GM23338 (cell line): ENCODE results near the gene PJA2. TPM values are rescaled to one million over a fixed set of nuclear protein-coding genes. Genes with fewer than 3 reads are reported as not detected.

Experiments
- ATAC-seq: fragments of 200-7000 bp; cut with Tn5 transposase; 3 replicates; pipeline ENCODE4 v1.9.1; 2020
- DNase-seq: peaks from one replicate; pipeline ENCODE4 v3.0.0-alpha.2; 2015; ENCODE audit warnings: low spot score
- H2AFZ ChIP-seq: fragments of 200-600 bp; sonication (generic); 2 replicates; pipeline ENCODE4 v1.8.0; 2016; ENCODE audit warnings: antibody characterized with exemption, mild to moderate bottlenecking, moderate library complexity
- H3F3A ChIP-seq: fragments of 200-600 bp; sonication (generic); replicated peaks from 2 replicates; pipeline ENCODE4 v1.8.0; 2017; ENCODE audit warnings: antibody characterized with exemption, mixed run types, low read depth
- H3K27ac ChIP-seq: fragments of 200-600 bp; sonication (generic); 2 replicates; pipeline ENCODE4 v1.6.1; 2016; ENCODE audit warnings: low read depth
- H3K27me3 ChIP-seq: fragments of 200-600 bp; sonication (generic); 2 replicates; pipeline ENCODE4 v1.8.0; 2016; ENCODE audit warnings: mild to moderate bottlenecking, mixed run types, moderate library complexity; ENCODE audit not compliant: insufficient read depth
- H3K36me3 ChIP-seq: fragments of 200-600 bp; sonication (generic); 2 replicates; pipeline ENCODE4 v1.8.0; 2016; ENCODE audit warnings: mild to moderate bottlenecking; ENCODE audit not compliant: insufficient read depth
- H3K4me1 ChIP-seq: fragments of 200-600 bp; sonication (generic); 2 replicates; pipeline ENCODE4 v1.8.0; 2016; ENCODE audit warnings: mild to moderate bottlenecking, moderate library complexity; ENCODE audit not compliant: insufficient read depth
- H3K4me2 ChIP-seq: fragments of 200-600 bp; sonication (generic); 2 replicates; pipeline ENCODE4 v1.7.1; 2017; ENCODE audit warnings: mixed run types
- H3K4me3 ChIP-seq: fragments of 200-600 bp; sonication (generic); 2 replicates; pipeline ENCODE4 v1.6.1; 2016; ENCODE audit warnings: mixed run types
- H3K79me2 ChIP-seq: fragments of 200-600 bp; sonication (generic); replicated peaks from 2 replicates; pipeline ENCODE4 v1.8.0; 2017; ENCODE audit warnings: mild to moderate bottlenecking; ENCODE audit not compliant: insufficient read depth
- H3K9me2 ChIP-seq: fragments of 200-600 bp; sonication (generic); 2 replicates; pipeline ENCODE4 v1.8.0; 2017; ENCODE audit not compliant: insufficient read depth
- H4K20me1 ChIP-seq: fragments of 200-600 bp; sonication (generic); replicated peaks from 2 replicates; pipeline ENCODE4 v1.8.0; 2017; ENCODE audit warnings: mild to moderate bottlenecking; ENCODE audit not compliant: insufficient read depth
- H3K27ac Mint-ChIP-seq: 2 replicates; pipeline ENCODE4 v1.8.0; 2020; ENCODE audit warnings: inconsistent platforms, mild to moderate bottlenecking, moderate library complexity, mixed read lengths
- H3K27me3 Mint-ChIP-seq: 3 replicates; pipeline ENCODE4 v1.8.0; 2022; ENCODE audit warnings: low read depth, mild to moderate bottlenecking, moderate library complexity, mixed read lengths, inconsistent platforms; ENCODE audit not compliant: insufficient read depth, poor library complexity
- H3K36me3 Mint-ChIP-seq: 3 replicates; pipeline ENCODE4 v1.8.0; 2021; ENCODE audit warnings: low read depth, mild to moderate bottlenecking, inconsistent platforms, moderate library complexity, mixed read lengths
- H3K4me1 Mint-ChIP-seq: 3 replicates; pipeline ENCODE4 v1.8.0; 2020; ENCODE audit warnings: mild to moderate bottlenecking, inconsistent platforms, mixed read lengths
- H3K4me3 Mint-ChIP-seq: 3 replicates; pipeline ENCODE4 v1.8.0; 2021; ENCODE audit warnings: moderate library complexity, mild to moderate bottlenecking, inconsistent platforms, mixed read lengths
- H3K9me3 Mint-ChIP-seq: 3 replicates; pipeline ENCODE4 v1.8.0; 2020; ENCODE audit warnings: moderate library complexity, mild to moderate bottlenecking, inconsistent platforms, mixed read lengths
- CREB1 ChIP-seq: fragments of 250-450 bp; sonication (Bioruptor Pico); IDR thresholded peaks from 2 replicates; pipeline ENCODE4 v1.5.0; 2020; ENCODE audit warnings: low read depth, mild to moderate bottlenecking, moderate library complexity
- EZH2 ChIP-seq: fragments of 200-600 bp; sonication (generic); IDR thresholded peaks from one replicate; pipeline ENCODE4 v1.8.0; 2017; ENCODE audit warnings: antibody characterized with exemption, mild to moderate bottlenecking, low read depth; ENCODE audit not compliant: unreplicated experiment
- JUNB ChIP-seq: IDR thresholded peaks from one replicate; pipeline ENCODE4 v1.6.1; 2016; ENCODE audit warnings: antibody characterized with exemption; ENCODE audit not compliant: unreplicated experiment
- NANOG ChIP-seq: IDR thresholded peaks from 2 replicates; pipeline ENCODE4 v1.6.1; 2016; ENCODE audit warnings: antibody characterized with exemption, borderline replicate concordance
- REST ChIP-seq: IDR thresholded peaks from one replicate; pipeline ENCODE4 v1.6.1; 2018; ENCODE audit warnings: antibody characterized with exemption; ENCODE audit not compliant: unreplicated experiment
- STAT1 ChIP-seq: IDR thresholded peaks from one replicate; pipeline ENCODE4 v1.6.1; 2016; ENCODE audit warnings: antibody characterized with exemption; ENCODE audit not compliant: unreplicated experiment
- ZNF331 ChIP-seq: fragments of 250-450 bp; sonication (Bioruptor Pico); IDR thresholded peaks from 2 replicates; pipeline ENCODE4 v1.5.0; 2020; ENCODE audit warnings: low read depth, mild to moderate bottlenecking, moderate library complexity
- ZNF462 ChIP-seq: fragments of 250-450 bp; sonication (Bioruptor Pico); IDR thresholded peaks from 2 replicates; pipeline ENCODE4 v1.5.0; 2020; ENCODE audit warnings: mild to moderate bottlenecking, moderate library complexity
- polyA plus RNA-seq: library from polyadenylated mRNA; unstranded; fragments of >200 nt; fragmentation: Nextera tagmentation; extraction: Ambion mirVana; gene quantifications from 2 replicates; pipeline ENCODE4 v1.2.1, GENCODE V29; 2016
- total RNA-seq: library from RNA; depleted of rRNA; stranded (reverse); fragments of >200 nt; shearing (Covaris generic); gene quantifications from 2 replicates; pipeline ENCODE4 v1.2.3, GENCODE V29; 2014
- TF ChIP-seq, protein P1 (sequence below): IDR thresholded peaks from 2 replicates; pipeline ENCODE4 v1.6.1; 2016; ENCODE audit warnings: antibody characterized with exemption
- TF ChIP-seq, protein P2 (sequence below), 2 experiments: fragments of 200-600 bp in 1 of 2; sonication (generic) in 1 of 2; conservative IDR thresholded peaks; 2 replicates each; pipeline versions ENCODE4 v1.5.1 to v1.6.1; 2016 to 2017; ENCODE audit warnings: antibody characterized with exemption in 2 of 2, low read depth in 2 of 2, mild to moderate bottlenecking in 2 of 2, moderate library complexity in 1 of 2

Gene PJA2
- total and polyA plus RNA-seq, 2 experiments from 2014 or later: 31.5 to 65.3 TPM

DNA sequence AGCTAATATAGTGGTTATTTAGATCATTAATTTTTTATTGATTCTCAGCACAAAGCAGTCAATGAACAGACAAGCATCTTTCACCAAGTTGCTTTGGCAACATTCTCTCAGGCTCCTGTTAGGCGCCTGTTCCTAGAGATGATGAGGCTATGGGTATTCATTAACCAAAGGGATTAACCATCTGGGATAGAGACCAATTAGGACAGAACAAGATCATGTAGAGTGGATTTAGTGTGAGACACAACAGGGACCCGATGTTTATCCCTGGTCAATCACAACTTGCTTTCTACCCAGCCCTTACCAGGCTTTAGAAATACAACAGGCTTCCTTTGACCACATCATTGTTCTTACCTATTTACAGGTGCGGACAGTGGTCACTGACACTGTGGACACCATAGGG is 82.2 kb downstream of the PJA2 start:
- no peaks in the 10 kb centered on the region for H3K36me3 Mint-ChIP-seq
- H3F3A ChIP-seq: no peaks in the 10 kb centered on the region
- H3K27me3 ChIP-seq: no peaks in the 10 kb centered on the region
- no peak overlapping the region for H3K27ac ChIP-seq
- H4K20me1 ChIP-seq: no peaks in the 10 kb centered on the region
- H2AFZ ChIP-seq: no peak overlapping the region
- ATAC-seq (no peak), DNase-seq (no peak)
- H3K9me3 Mint-ChIP-seq: no peaks in the 10 kb centered on the region; the same call in 2 of the 3 replicates
- no peaks in the 10 kb centered on the region for H3K36me3 ChIP-seq
- no peak overlapping the region for H3K4me2 ChIP-seq
- H3K4me1 ChIP-seq: no peaks in the 10 kb centered on the region
- TF ChIP-seq STAT1: no peak
- no peak for TF ChIP-seq JUNB
- TF ChIP-seq CREB1: no peak
- TF ChIP-seq ZNF331 (CRISPR knock-in tag): no peak
- TF ChIP-seq, protein P1, sequence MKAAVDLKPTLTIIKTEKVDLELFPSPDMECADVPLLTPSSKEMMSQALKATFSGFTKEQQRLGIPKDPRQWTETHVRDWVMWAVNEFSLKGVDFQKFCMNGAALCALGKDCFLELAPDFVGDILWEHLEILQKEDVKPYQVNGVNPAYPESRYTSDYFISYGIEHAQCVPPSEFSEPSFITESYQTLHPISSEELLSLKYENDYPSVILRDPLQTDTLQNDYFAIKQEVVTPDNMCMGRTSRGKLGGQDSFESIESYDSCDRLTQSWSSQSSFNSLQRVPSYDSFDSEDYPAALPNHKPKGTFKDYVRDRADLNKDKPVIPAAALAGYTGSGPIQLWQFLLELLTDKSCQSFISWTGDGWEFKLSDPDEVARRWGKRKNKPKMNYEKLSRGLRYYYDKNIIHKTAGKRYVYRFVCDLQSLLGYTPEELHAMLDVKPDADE: no peak
- TF ChIP-seq NANOG: no peak
- no peak for TF ChIP-seq REST
- TF ChIP-seq, protein P2, sequence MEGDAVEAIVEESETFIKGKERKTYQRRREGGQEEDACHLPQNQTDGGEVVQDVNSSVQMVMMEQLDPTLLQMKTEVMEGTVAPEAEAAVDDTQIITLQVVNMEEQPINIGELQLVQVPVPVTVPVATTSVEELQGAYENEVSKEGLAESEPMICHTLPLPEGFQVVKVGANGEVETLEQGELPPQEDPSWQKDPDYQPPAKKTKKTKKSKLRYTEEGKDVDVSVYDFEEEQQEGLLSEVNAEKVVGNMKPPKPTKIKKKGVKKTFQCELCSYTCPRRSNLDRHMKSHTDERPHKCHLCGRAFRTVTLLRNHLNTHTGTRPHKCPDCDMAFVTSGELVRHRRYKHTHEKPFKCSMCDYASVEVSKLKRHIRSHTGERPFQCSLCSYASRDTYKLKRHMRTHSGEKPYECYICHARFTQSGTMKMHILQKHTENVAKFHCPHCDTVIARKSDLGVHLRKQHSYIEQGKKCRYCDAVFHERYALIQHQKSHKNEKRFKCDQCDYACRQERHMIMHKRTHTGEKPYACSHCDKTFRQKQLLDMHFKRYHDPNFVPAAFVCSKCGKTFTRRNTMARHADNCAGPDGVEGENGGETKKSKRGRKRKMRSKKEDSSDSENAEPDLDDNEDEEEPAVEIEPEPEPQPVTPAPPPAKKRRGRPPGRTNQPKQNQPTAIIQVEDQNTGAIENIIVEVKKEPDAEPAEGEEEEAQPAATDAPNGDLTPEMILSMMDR (conservative IDR thresholded peaks at IDR 0.05; ENCODE audit: low read depth in 2 of 2): no peak
- no peak for TF ChIP-seq EZH2
- no peaks in the 10 kb centered on the region for H3K9me2 ChIP-seq
- H3K79me2 ChIP-seq: no peaks in the 10 kb centered on the region
- H3K4me1 Mint-ChIP-seq: peaks cover 6% of the 10 kb centered on the region; the same call in 2 of the 3 replicates
- no peak overlapping the region for H3K4me3 Mint-ChIP-seq
- no peak overlapping the region for H3K27ac Mint-ChIP-seq
- peaks cover 2% of the 10 kb centered on the region for H3K27me3 Mint-ChIP-seq
- H3K4me3 ChIP-seq: no peak overlapping the region

- Mint-ChIP-seq H3K9me3 (no peaks in the 10 kb centered on the region; the same call in 2 of the 3 replicates), H3K4me3 (no peak overlapping the region), H3K27me3 (peaks cover 2% of the 10 kb centered on the region), H3K4me1 (peaks cover 6% of the 10 kb centered on the region; the same call in 2 of the 3 replicates), H3K27ac (no peak overlapping the region), H3K36me3 (no peaks in the 10 kb centered on the region)
- Histone ChIP-seq H3F3A (no peaks in the 10 kb centered on the region), H3K4me3 (no peak overlapping the region), H4K20me1 (no peaks in the 10 kb centered on the region), H3K4me2 (no peak overlapping the region), H3K4me1 (no peaks in the 10 kb centered on the region), H3K27ac (no peak overlapping the region), H3K36me3 (no peaks in the 10 kb centered on the region), H3K27me3 (no peaks in the 10 kb centered on the region), H3K79me2 (no peaks in the 10 kb centered on the region), H3K9me2 (no peaks in the 10 kb centered on the region), H2AFZ (no peak overlapping the region)
- no peak for ATAC-seq
- DNase-seq: no peak
- TF ChIP-seq ZNF462 (CRISPR knock-in tag): no peak
These were observed 82.9 kb downstream of the PJA2 start for GRCh38 chr5:109326919-109327318.
